ENCODE data around the gene SOHLH1.

Gene SOHLH1

GRCh38 chr9:135698767-135699166 lies 514 bp downstream of the SOHLH1 start:
- no peak overlapping the region for H3K27ac ChIP-seq (ENCODE audit: low read length)
- no peak overlapping the region for H3K4me3 ChIP-seq (ENCODE audit: low read length)
- no peak overlapping the region for H3K9ac ChIP-seq (ENCODE audit: low read depth, low read length)
- no peaks in the 10 kb centered on the region for H3K9me3 ChIP-seq (ENCODE audit: insufficient read depth, low read depth, low read length)
- H3K4me1 ChIP-seq (ENCODE audit: insufficient read depth, low read length), result no peaks in the 10 kb centered on the region
- H3K27me3 ChIP-seq (ENCODE audit: insufficient read depth, low read length), result peaks cover 21% of the 10 kb centered on the region
- H3K36me3 ChIP-seq (ENCODE audit: insufficient read depth, low read depth, low read length), result no peaks in the 10 kb centered on the region

- H3K36me3 ChIP-seq (ENCODE audit: insufficient read depth, low read depth, low read length), result no peaks in the 10 kb centered on the region
- H3K27me3 ChIP-seq (ENCODE audit: insufficient read depth, low read length), result peaks cover 17% of the 10 kb centered on the region
- H3K4me1 ChIP-seq (ENCODE audit: insufficient read depth, low read length), result no peaks in the 10 kb centered on the region
- H3K4me3 ChIP-seq (ENCODE audit: low read length), result no peak overlapping the region
- H3K27ac ChIP-seq (ENCODE audit: low read length), result no peak overlapping the region
- H3K9me3 ChIP-seq (ENCODE audit: insufficient read depth, low read depth, low read length), result no peaks in the 10 kb centered on the region
- H3K9ac ChIP-seq (ENCODE audit: low read depth, low read length), result no peak overlapping the region
Observed at GRCh38 chr9:135698236-135698635, 1.0 kb downstream of the SOHLH1 start.

DNA sequence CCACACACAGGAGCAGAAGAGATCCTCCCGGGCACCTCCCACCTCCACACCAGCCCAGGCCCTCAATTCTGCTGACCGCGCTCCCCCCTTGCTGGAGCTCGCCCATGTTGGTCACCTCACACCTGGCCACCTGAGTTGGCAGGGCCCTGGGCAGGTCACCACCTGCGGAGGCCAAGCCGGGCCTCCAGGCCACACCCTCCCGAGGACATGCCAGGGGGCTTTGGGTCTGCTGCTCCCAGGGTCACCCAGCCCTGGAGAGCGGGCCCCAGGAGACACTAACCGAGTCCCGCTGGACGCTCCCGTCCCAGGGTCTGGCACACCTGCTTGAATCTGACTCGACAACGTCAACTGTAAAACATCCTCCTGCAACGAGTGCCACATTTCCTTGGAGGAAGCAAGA lies 2.1 kb downstream of the SOHLH1 start:
- Histone ChIP-seq H3K4me1 (ENCODE audit: insufficient read depth, low read length) (no peaks in the 10 kb centered on the region), H3K27ac (ENCODE audit: low read length) (no peak overlapping the region), H3K4me3 (ENCODE audit: low read length) (no peak overlapping the region), H3K9ac (ENCODE audit: low read depth, low read length) (no peak overlapping the region), H3K36me3 (ENCODE audit: insufficient read depth, low read depth, low read length) (no peaks in the 10 kb centered on the region), H3K9me3 (ENCODE audit: insufficient read depth, low read depth, low read length) (no peaks in the 10 kb centered on the region), H3K27me3 (ENCODE audit: insufficient read depth, low read length) (peaks cover 7% of the 10 kb centered on the region)

DNA sequence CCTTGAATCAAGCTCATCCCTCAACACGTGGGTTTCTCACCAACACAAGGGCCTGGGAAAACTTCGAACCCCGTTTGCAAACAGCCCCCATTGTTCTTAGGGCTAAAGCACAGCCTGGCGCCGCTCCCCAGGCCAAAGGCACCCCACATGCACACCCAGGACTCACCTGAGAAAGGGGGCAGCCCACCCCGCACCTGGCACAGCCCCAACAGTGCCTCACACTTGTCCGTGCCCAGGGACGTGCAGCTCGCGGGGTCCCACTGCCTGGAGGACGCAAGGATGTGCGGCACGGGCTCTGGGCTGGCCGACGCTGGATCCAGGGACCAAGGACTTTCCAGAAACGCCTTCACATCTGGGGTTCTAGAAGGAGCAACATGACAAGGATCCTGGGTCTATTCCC lies 2.8 kb downstream of the SOHLH1 start:
- H3K4me1 ChIP-seq (ENCODE audit: insufficient read depth, low read length), result no peaks in the 10 kb centered on the region
- no peaks in the 10 kb centered on the region for H3K9me3 ChIP-seq (ENCODE audit: insufficient read depth, low read depth, low read length)
- H3K36me3 ChIP-seq (ENCODE audit: insufficient read depth, low read depth, low read length), result no peaks in the 10 kb centered on the region
- no peak overlapping the region for H3K27ac ChIP-seq (ENCODE audit: low read length)
- no peak overlapping the region for H3K4me3 ChIP-seq (ENCODE audit: low read length)
- H3K27me3 ChIP-seq (ENCODE audit: insufficient read depth, low read length), result peaks cover 4% of the 10 kb centered on the region
- no peak overlapping the region for H3K9ac ChIP-seq (ENCODE audit: low read depth, low read length)

DNA sequence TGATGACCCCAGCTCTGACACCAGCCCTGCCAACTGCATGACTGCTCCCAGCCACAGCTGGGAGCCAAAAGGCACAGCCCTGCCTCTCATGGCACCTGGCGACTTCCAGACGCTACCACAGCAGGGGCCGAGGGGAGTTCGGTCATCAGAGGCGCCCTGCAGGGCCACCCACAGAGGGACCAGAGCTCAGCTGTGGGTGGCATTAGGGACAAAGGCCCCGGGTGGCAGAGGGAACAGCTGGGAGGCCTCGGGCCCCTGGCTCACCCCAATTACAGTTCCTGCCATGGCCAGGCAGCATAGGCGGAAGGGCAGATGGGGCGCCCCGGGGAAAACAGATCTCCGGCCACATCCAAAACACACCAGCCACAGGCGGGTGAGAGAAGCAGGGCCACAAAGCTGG lies 3.6 kb downstream of the SOHLH1 start:
- no peak overlapping the region for H3K9ac ChIP-seq (ENCODE audit: low read depth, low read length)
- no peak overlapping the region for H3K27ac ChIP-seq (ENCODE audit: low read length)
- no peaks in the 10 kb centered on the region for H3K27me3 ChIP-seq (ENCODE audit: insufficient read depth, low read length)
- H3K9me3 ChIP-seq (ENCODE audit: insufficient read depth, low read depth, low read length), result no peaks in the 10 kb centered on the region
- H3K4me1 ChIP-seq (ENCODE audit: insufficient read depth, low read length), result no peaks in the 10 kb centered on the region
- no peaks in the 10 kb centered on the region for H3K36me3 ChIP-seq (ENCODE audit: insufficient read depth, low read depth, low read length)
- H3K4me3 ChIP-seq (ENCODE audit: low read length), result no peak overlapping the region

DNA sequence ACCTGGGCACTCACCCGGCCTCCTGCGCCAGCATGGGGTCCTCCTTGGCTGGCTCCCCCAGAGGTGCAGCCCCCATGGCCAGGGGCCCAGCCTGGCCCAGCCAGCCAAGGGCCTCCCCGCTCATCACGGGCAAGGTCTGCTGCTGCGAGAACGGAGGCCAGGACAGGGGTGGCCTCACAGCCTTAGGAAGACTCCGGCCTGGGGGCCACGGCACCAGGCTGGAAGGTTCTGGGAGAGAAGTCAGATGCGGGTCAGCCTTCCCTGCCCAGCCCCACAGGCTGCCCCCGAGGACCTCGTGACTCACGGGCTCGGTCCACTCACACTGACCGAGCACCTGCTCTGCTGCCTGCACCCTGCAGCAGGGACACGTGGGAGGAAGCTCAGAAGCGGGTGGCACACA lies 4.2 kb downstream of the SOHLH1 start:
- no peaks in the 10 kb centered on the region for H3K9me3 ChIP-seq (ENCODE audit: insufficient read depth, low read depth, low read length)
- H3K4me3 ChIP-seq (ENCODE audit: low read length), result no peak overlapping the region
- no peaks in the 10 kb centered on the region for H3K4me1 ChIP-seq (ENCODE audit: insufficient read depth, low read length)
- no peak overlapping the region for H3K27ac ChIP-seq (ENCODE audit: low read length)
- H3K36me3 ChIP-seq (ENCODE audit: insufficient read depth, low read depth, low read length), result no peaks in the 10 kb centered on the region
- no peak overlapping the region for H3K9ac ChIP-seq (ENCODE audit: low read depth, low read length)
- no peaks in the 10 kb centered on the region for H3K27me3 ChIP-seq (ENCODE audit: insufficient read depth, low read length)

GRCh38 chr9:135694414-135694813 lies 4.9 kb downstream of the SOHLH1 start:
- Histone ChIP-seq H3K4me3 (ENCODE audit: low read length) (no peak overlapping the region), H3K27me3 (ENCODE audit: insufficient read depth, low read length) (no peaks in the 10 kb centered on the region), H3K9me3 (ENCODE audit: insufficient read depth, low read depth, low read length) (no peaks in the 10 kb centered on the region), H3K27ac (ENCODE audit: low read length) (no peak overlapping the region), H3K36me3 (ENCODE audit: insufficient read depth, low read depth, low read length) (no peaks in the 10 kb centered on the region), H3K9ac (ENCODE audit: low read depth, low read length) (no peak overlapping the region), H3K4me1 (ENCODE audit: insufficient read depth, low read length) (no peaks in the 10 kb centered on the region)

DNA sequence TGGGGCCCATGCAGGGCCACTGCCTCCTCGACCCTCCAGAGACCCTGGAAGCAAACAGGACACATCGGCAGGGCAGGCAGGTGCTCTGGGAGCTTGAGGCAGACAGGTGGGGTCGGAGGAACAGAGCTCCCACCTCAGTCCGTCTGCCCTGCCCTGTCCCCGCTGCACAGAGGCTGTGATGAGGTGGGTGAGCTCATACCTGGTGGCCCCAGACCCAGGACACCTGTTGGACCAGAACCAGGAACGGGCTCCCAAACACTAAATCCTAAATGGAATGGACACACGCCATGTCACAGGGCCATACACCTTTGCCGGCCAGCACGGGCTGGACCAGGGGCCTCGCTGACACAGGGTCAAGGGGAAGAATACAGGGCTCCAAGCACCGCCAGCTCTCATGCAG lies 5.5 kb downstream of the SOHLH1 start:
- Histone ChIP-seq H3K27ac (ENCODE audit: low read length) (no peak overlapping the region), H3K27me3 (ENCODE audit: insufficient read depth, low read length) (no peaks in the 10 kb centered on the region), H3K4me3 (ENCODE audit: low read length) (no peak overlapping the region), H3K4me1 (ENCODE audit: insufficient read depth, low read length) (no peaks in the 10 kb centered on the region), H3K36me3 (ENCODE audit: insufficient read depth, low read depth, low read length) (no peaks in the 10 kb centered on the region), H3K9ac (ENCODE audit: low read depth, low read length) (no peak overlapping the region), H3K9me3 (ENCODE audit: insufficient read depth, low read depth, low read length) (no peaks in the 10 kb centered on the region)

DNA sequence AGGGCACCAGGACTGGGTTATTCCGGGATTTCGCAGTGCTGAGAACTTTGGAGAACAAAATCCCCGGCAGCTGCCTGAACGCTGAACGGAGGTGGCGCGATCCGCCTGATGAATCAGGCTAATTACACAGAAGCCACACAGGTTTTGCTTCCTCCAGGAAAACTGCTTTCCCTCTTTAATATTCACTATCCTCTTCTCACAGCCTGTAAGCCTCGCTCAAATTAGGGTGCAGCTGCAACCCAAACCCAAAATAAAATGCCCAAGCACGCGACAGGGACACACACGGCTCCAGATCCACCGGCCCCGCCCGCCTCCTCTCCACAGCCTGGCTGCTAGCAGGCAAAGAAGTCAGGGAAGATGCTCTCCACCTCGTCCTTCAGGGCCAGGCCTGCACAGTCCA lies 6.0 kb downstream of the SOHLH1 start:
- Histone ChIP-seq H3K27ac (ENCODE audit: low read length) (no peak overlapping the region), H3K36me3 (ENCODE audit: insufficient read depth, low read depth, low read length) (no peaks in the 10 kb centered on the region), H3K9me3 (ENCODE audit: insufficient read depth, low read depth, low read length) (no peaks in the 10 kb centered on the region), H3K27me3 (ENCODE audit: insufficient read depth, low read length) (no peaks in the 10 kb centered on the region), H3K4me3 (ENCODE audit: low read length) (no peak overlapping the region), H3K9ac (ENCODE audit: low read depth, low read length) (no peak overlapping the region), H3K4me1 (ENCODE audit: insufficient read depth, low read length) (no peaks in the 10 kb centered on the region)

DNA sequence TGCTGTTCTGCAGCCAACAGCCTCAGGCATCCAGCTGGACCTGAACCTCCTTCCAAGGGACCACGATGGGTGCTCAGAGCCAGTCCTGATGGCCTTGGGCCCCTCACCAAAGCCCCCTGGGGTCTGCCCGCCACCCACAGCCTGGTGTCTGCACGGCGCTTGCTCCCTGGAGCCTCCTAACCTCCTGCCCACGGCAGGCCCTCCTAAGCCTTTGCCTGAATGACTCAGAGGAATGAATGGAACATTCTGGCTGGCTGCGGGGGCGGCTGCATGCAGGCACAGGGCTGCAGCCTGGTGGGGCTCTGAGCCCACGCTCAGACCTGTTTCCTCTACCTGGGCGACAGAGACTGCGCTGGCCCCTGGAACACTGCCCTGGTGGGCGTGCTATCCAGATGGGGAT lies 6.9 kb downstream of the SOHLH1 start:
- no peaks in the 10 kb centered on the region for H3K9me3 ChIP-seq (ENCODE audit: insufficient read depth, low read depth, low read length)
- no peak overlapping the region for H3K27ac ChIP-seq (ENCODE audit: low read length)
- no peaks in the 10 kb centered on the region for H3K4me1 ChIP-seq (ENCODE audit: insufficient read depth, low read length)
- no peaks in the 10 kb centered on the region for H3K27me3 ChIP-seq (ENCODE audit: insufficient read depth, low read length)
- no peak overlapping the region for H3K9ac ChIP-seq (ENCODE audit: low read depth, low read length)
- H3K4me3 ChIP-seq (ENCODE audit: low read length), result no peak overlapping the region
- no peaks in the 10 kb centered on the region for H3K36me3 ChIP-seq (ENCODE audit: insufficient read depth, low read depth, low read length)

GRCh38 chr9:135690836-135691570 lies 8.3 kb downstream of the SOHLH1 start:
- H3K4me1 ChIP-seq (ENCODE audit: insufficient read depth, low read length), result no peaks in the 10 kb centered on the region
- H3K9ac ChIP-seq (ENCODE audit: low read depth, low read length), result no peak overlapping the region
- H3K9me3 ChIP-seq (ENCODE audit: insufficient read depth, low read depth, low read length), result no peaks in the 10 kb centered on the region
- H3K4me3 ChIP-seq (ENCODE audit: low read length), result no peak overlapping the region
- H3K27me3 ChIP-seq (ENCODE audit: insufficient read depth, low read length), result no peaks in the 10 kb centered on the region
- H3K27ac ChIP-seq (ENCODE audit: low read length), result no peak overlapping the region
- no peaks in the 10 kb centered on the region for H3K36me3 ChIP-seq (ENCODE audit: insufficient read depth, low read depth, low read length)

DNA sequence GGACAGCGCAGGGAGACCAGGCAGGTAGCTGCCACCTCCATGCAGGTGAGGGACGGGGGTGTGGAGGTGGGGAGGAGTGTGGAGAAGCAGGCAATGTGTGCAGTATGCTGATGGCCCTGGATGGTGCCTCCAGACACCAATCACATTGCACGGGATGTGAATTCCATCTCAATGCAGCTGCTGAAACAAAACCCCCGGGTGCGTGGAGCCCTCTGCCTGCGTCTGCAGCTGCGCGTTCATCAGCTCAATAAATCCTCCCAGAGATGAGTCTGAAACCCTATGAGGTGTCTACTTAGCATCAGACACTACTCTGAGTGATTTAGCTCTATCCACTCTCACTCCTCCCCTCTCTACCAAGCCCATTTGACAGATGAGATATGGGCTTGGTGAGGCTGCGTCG lies 10.3 kb downstream of the SOHLH1 start:
- no peaks in the 10 kb centered on the region for H3K9me3 ChIP-seq (ENCODE audit: insufficient read depth, low read depth, low read length)
- H3K4me3 ChIP-seq (ENCODE audit: low read length), result no peak overlapping the region
- no peak overlapping the region for H3K9ac ChIP-seq (ENCODE audit: low read depth, low read length)
- H3K27me3 ChIP-seq (ENCODE audit: insufficient read depth, low read length), result no peaks in the 10 kb centered on the region
- H3K4me1 ChIP-seq (ENCODE audit: insufficient read depth, low read length), result no peaks in the 10 kb centered on the region
- no peak overlapping the region for H3K27ac ChIP-seq (ENCODE audit: low read length)
- no peaks in the 10 kb centered on the region for H3K36me3 ChIP-seq (ENCODE audit: insufficient read depth, low read depth, low read length)

Data from iPS-20b (cell line).